Activated naive CD8-positive, alpha-beta T cell treated with anti-CD3 and anti-CD28 coated beads, Interleukin-2, amount 10 ng/mL, durations not matched to agents 7 days and 5 days (primary cell): ENCODE data around the gene USP30. TPM values are rescaled to one million over a fixed set of nuclear protein-coding genes. Genes with fewer than 3 reads are reported as not detected.

Experiments used
- ATAC-seq: fragments of 150-1000 bp; cut with Tn5 transposase; one replicate; pipeline ENCODE4 v1.10.0; 2021; ENCODE audit warnings: low read depth, moderate library complexity
- POLR2A ChIA-PET: fragments of 350-600 bp; sonication (Branson Sonifier 250); formaldehyde crosslinking; loops from one replicate; lab custom pipeline; 2021; ENCODE audit warnings: antibody characterized with exemption; lab: Charles Lee
- DNase-seq: peaks from one replicate; pipeline ENCODE4 v3.0.0; 2021
- H3K27ac Mint-ChIP-seq: one replicate; pipeline ENCODE4 v1.8.0; 2022; ENCODE audit warnings: mild to moderate bottlenecking, mixed read lengths
- H3K27me3 Mint-ChIP-seq: one replicate; pipeline ENCODE4 v1.8.0; 2022; ENCODE audit warnings: mild to moderate bottlenecking, moderate library complexity, mixed read lengths
- H3K36me3 Mint-ChIP-seq: one replicate; pipeline ENCODE4 v1.8.0; 2021; ENCODE audit warnings: mild to moderate bottlenecking, mixed read lengths
- H3K4me1 Mint-ChIP-seq: one replicate; pipeline ENCODE4 v1.8.0; 2021; ENCODE audit warnings: mixed read lengths
- H3K4me3 Mint-ChIP-seq: one replicate; pipeline ENCODE4 v1.8.0; 2022; ENCODE audit warnings: mild to moderate bottlenecking, moderate library complexity, mixed read lengths
- H3K9me3 Mint-ChIP-seq: one replicate; pipeline ENCODE4 v1.8.0; 2021; ENCODE audit warnings: mixed read lengths
- total RNA-seq, 2 experiments: library from RNA; stranded (reverse); gene quantifications; one replicate each; pipeline ENCODE4 v1.2.3, GENCODE V29; 2021

USP30 gene
- total RNA-seq, 2 experiments from 2014 or later, result 9.9 to 10.2 TPM

- DNase-seq (peak; percentile 95), ATAC-seq (peak; percentile 69)
- Mint-ChIP-seq H3K9me3 (no peaks in the 10 kb centered on the region), H3K27ac (peak within 1 kb of the TSS; percentile 84), H3K4me3 (peak within 1 kb of the TSS; percentile 62), H3K36me3 (peaks cover under 1% of the 10 kb centered on the region), H3K4me1 (peaks cover 23% of the 10 kb centered on the region), H3K27me3 (peaks cover 1% of the 10 kb centered on the region)
- POLR2A ChIA-PET, result interaction anchor here (1.0 to 1.5 kb wide), 4 partner anchors 41 to 532 kb away, joined by 3 to 5 read pairs (median 4); partner anchors contain the start of genes SART3, SSH1 and USP30
Measured at GRCh38 chr12:109093022-109093918, 40.9 kb downstream of the USP30 start, which contains the start of gene ALKBH2. ALKBH2 (minus strand) TSS chr12:109093472; CDS start chr12:109092786, 686 bp downstream.

- Mint-ChIP-seq H3K4me1 (peaks cover 29% of the 10 kb centered on the region), H3K27ac (no peak overlapping the region), H3K36me3 (peaks cover 22% of the 10 kb centered on the region), H3K4me3 (peak overlapping the region; percentile 92), H3K27me3 (peaks cover 1% of the 10 kb centered on the region), H3K9me3 (no peaks in the 10 kb centered on the region)
- DNase-seq (no peak), ATAC-seq (no peak)
- POLR2A ChIA-PET, result no interaction called here
Measured at GRCh38 chr12:109097140-109097434, 44.7 kb downstream of the USP30 start.

GRCh38 chr12:109097435-109098182, 45.2 kb downstream of the USP30 start, which contains the start of gene UNG:
UNG (plus strand) TSS chr12:109097597; CDS start chr12:109097680, 83 bp downstream.
- H3K36me3 Mint-ChIP-seq, result peaks cover 24% of the 10 kb centered on the region
- peak; percentile 95 for DNase-seq
- POLR2A ChIA-PET, result interaction anchor here (0.8 to 1.2 kb wide), 2 partner anchors 45 to 240 kb away, joined by 3 to 4 read pairs; partner anchors contain the start of genes SSH1 and USP30
- peak within 1 kb of the TSS; percentile 92 for H3K4me3 Mint-ChIP-seq
- H3K27ac Mint-ChIP-seq, result peak within 1 kb of the TSS; percentile 69
- ATAC-seq, result peak; percentile 94
- H3K4me1 Mint-ChIP-seq, result peaks cover 23% of the 10 kb centered on the region
- H3K9me3 Mint-ChIP-seq, result no peaks in the 10 kb centered on the region
- peaks cover 1% of the 10 kb centered on the region for H3K27me3 Mint-ChIP-seq

- peaks cover 1% of the 10 kb centered on the region for H3K27me3 Mint-ChIP-seq
- ATAC-seq (peak; percentile 23), DNase-seq (no peak)
- peak overlapping the region; percentile 92 for H3K4me3 Mint-ChIP-seq
- peaks cover 19% of the 10 kb centered on the region for H3K4me1 Mint-ChIP-seq
- peaks cover 25% of the 10 kb centered on the region for H3K36me3 Mint-ChIP-seq
- POLR2A ChIA-PET, result interaction anchor here (0.7 to 1.2 kb wide), 4 partner anchors 45 to 241 kb away, joined by 3 to 6 read pairs (median 4); partner anchors contain the start of genes SSH1 and USP30
- peak overlapping the region; percentile 68 for H3K27ac Mint-ChIP-seq
- no peaks in the 10 kb centered on the region for H3K9me3 Mint-ChIP-seq
Measured at GRCh38 chr12:109098183-109098604, 45.8 kb downstream of the USP30 start.

- peaks cover 17% of the 10 kb centered on the region for H3K4me1 Mint-ChIP-seq
- H3K27ac Mint-ChIP-seq, result peak overlapping the region; percentile 11
- H3K9me3 Mint-ChIP-seq, result no peaks in the 10 kb centered on the region
- ATAC-seq, result no peak
- peak overlapping the region; percentile 92 for H3K4me3 Mint-ChIP-seq
- H3K36me3 Mint-ChIP-seq, result peaks cover 27% of the 10 kb centered on the region
- POLR2A ChIA-PET, result interaction anchor here (0.7 to 1.2 kb wide), 4 partner anchors 45 to 242 kb away, joined by 3 to 6 read pairs (median 4); partner anchors contain the start of genes SSH1 and USP30
- H3K27me3 Mint-ChIP-seq, result peaks cover 1% of the 10 kb centered on the region
- DNase-seq, result no peak
Measured at GRCh38 chr12:109098651-109099050, 46.3 kb downstream of the USP30 start.

- no peak for ATAC-seq
- Mint-ChIP-seq H3K4me3 (peak overlapping the region; percentile 92), H3K27me3 (peaks cover 1% of the 10 kb centered on the region), H3K4me1 (peaks cover 17% of the 10 kb centered on the region), H3K27ac (peak overlapping the region; percentile 18), H3K9me3 (no peaks in the 10 kb centered on the region), H3K36me3 (peaks cover 29% of the 10 kb centered on the region)
- no peak for DNase-seq
- POLR2A ChIA-PET, result interaction anchor here (1.0 to 1.2 kb wide), 2 partner anchors 46 to 242 kb away, joined by 4 to 6 read pairs; partner anchors contain the start of gene SSH1
Measured at GRCh38 chr12:109099431-109100020, 47.1 kb downstream of the USP30 start.

GRCh38 chr12:109100741-109101140, 48.4 kb downstream of the USP30 start:
- peaks cover 35% of the 10 kb centered on the region for H3K36me3 Mint-ChIP-seq
- no peak overlapping the region for H3K4me3 Mint-ChIP-seq
- ATAC-seq (no peak), DNase-seq (no peak)
- no peak overlapping the region for H3K27ac Mint-ChIP-seq
- H3K4me1 Mint-ChIP-seq, result peaks cover 17% of the 10 kb centered on the region
- no peaks in the 10 kb centered on the region for H3K9me3 Mint-ChIP-seq
- H3K27me3 Mint-ChIP-seq, result peaks cover 1% of the 10 kb centered on the region
- POLR2A ChIA-PET, result interaction anchor here (0.6 kb wide), 1 partner anchor 811 kb away, joined by 3 read pairs; no protein-coding TSS in a partner anchor

- Mint-ChIP-seq H3K4me1 (peaks cover 15% of the 10 kb centered on the region), H3K27me3 (no peaks in the 10 kb centered on the region), H3K4me3 (no peak overlapping the region), H3K36me3 (peaks cover 37% of the 10 kb centered on the region), H3K9me3 (no peaks in the 10 kb centered on the region), H3K27ac (no peak overlapping the region)
- no peak for ATAC-seq
- no peak for DNase-seq
- POLR2A ChIA-PET, result no interaction called here
Measured at GRCh38 chr12:109102491-109102890, 50.1 kb downstream of the USP30 start.

GRCh38 chr12:109105176-109105575, 52.8 kb downstream of the USP30 start:
- H3K9me3 Mint-ChIP-seq, result no peaks in the 10 kb centered on the region
- ATAC-seq (no peak), DNase-seq (no peak)
- peaks cover 6% of the 10 kb centered on the region for H3K4me1 Mint-ChIP-seq
- no peak overlapping the region for H3K4me3 Mint-ChIP-seq
- POLR2A ChIA-PET, result no interaction called here
- H3K27ac Mint-ChIP-seq, result no peak overlapping the region
- H3K36me3 Mint-ChIP-seq, result peaks cover 30% of the 10 kb centered on the region
- no peaks in the 10 kb centered on the region for H3K27me3 Mint-ChIP-seq

- Mint-ChIP-seq H3K4me3 (no peak overlapping the region), H3K27ac (no peak overlapping the region)
Measured at GRCh38 chr12:109109746-109110350, 57.5 kb downstream of the USP30 start.

GRCh38 chr12:109110988-109111495, 58.7 kb downstream of the USP30 start:
- Mint-ChIP-seq H3K27ac (peak overlapping the region; percentile 78), H3K4me3 (peak overlapping the region; percentile 81), H3K27me3 (no peaks in the 10 kb centered on the region), H3K36me3 (peaks cover 6% of the 10 kb centered on the region), H3K4me1 (peaks cover 17% of the 10 kb centered on the region), H3K9me3 (no peaks in the 10 kb centered on the region)
- peak; percentile 90 for ATAC-seq
- peak; percentile 66 for DNase-seq
- POLR2A ChIA-PET, result no interaction called here

More at GRCh38 chr12:109109746-109110350, 57.5 kb downstream of the USP30 start:
- no peak for DNase-seq
- H3K4me1 Mint-ChIP-seq, result peaks cover 11% of the 10 kb centered on the region
- POLR2A ChIA-PET, result interaction anchor here (0.7 kb wide), 1 partner anchor 980 kb away, joined by 3 read pairs; no protein-coding TSS in a partner anchor
- no peaks in the 10 kb centered on the region for H3K27me3 Mint-ChIP-seq
- H3K36me3 Mint-ChIP-seq, result peaks cover 10% of the 10 kb centered on the region
- no peaks in the 10 kb centered on the region for H3K9me3 Mint-ChIP-seq
- ATAC-seq, result no peak
